Measurements from ENCODE around the gene IFNAR1.
"Not testable (repeated sequence)": the region's sequence is repeated elsewhere in the genome, so short reads cannot be mapped to it uniquely, and the experiment has no call there.

The IFNAR1 gene

DNA sequence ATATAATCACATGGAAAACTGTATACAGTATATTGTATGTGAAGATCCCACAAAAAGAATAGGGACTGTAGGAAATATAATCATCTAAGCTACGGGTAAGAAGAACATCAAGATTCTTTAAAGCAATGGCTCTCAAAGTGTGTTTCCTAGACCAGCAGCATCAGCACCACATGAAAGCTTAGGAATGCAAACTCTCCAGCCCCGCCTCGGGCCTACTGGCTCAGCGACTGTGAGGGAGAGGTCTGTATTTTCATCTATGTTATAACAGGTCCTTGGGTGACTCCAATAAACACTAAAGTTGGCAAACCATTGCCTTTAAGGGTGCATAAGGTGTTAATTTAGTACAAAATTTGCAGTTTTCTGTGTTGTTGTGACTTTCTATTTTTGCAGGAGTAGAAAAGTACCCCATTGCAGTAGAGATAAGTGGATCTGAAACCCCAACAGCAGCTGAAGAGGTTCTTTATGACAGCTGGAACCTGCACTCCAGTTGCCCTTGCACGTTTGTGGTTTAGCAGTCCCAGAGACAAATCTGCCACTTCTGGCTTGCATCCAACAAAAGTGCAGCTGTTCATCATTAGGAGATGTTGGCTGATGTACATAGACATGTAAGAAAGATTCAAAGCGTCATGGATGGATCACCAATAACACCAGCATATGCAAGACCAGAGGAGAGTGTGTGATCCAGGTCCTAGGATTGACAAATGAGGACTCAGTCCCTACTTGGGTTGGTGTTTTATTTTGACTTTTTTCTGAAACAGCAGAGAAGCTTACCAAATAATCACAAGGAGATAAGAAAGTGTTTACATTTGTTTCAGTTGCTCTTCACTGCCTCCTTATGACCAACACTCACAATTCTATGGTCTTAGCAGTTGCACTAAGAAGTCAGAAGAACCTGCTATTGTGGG is 15.9 kb upstream of the IFNAR1 start:
- DNase-seq: peak; percentile 36

DNA sequence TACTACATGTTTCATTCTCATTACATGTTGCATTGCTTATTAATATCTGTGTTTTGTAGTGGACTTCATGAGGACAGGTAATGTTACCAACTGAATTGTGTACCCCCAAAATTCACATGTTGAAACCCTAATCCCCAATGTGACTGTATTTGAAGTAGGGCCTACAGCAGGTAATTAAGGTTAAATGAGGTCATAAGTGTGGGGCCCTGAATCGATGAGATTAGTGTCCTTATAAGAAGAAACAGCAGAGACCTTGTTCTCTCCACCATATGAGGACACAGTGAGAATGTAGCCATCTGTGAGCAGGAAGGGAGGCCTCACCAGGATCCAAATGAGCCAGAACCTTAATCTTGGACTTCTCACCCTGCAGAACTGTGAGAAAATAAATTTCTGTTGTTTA is 15.0 kb upstream of the IFNAR1 start:
- no peak for DNase-seq

DNA sequence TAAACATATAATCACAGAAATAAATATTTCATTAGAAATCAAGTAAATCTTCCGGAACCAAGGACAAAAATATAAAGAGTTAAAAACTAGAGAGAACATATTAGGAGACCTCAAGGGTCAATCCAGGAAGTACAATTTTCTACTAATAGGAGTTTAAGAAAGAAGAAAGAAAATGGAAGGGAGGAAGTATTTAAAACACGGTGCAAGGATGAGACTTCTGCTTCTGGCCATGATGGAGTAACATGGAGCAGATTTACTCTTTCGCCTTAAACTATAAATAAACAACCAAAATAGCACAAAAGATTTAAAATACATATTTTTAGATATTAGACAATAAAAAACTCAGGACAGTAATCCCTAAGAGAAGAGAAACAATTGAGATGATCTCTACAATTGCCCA is 12.6 kb upstream of the IFNAR1 start:
- no peak for DNase-seq

DNA sequence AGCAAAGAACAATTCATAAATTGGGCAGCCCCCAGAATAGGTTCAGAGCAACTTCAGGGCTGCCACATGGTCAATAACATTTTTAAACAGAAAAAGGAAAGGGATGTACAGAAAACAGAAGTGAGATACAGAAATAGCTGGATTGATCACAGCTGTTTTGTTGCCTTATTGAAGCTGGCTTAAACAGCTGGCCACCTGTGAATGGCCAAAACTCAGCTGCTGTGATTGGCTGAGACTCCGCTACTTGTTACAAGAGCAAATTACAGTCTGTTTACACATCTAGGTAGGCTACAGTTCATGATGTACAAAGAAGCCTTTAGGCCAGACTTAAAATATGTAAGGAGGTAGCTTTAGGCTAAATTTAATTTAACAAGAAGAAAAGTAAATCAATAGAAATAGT is 11.6 kb upstream of the IFNAR1 start:
- DNase-seq: no peak

DNA sequence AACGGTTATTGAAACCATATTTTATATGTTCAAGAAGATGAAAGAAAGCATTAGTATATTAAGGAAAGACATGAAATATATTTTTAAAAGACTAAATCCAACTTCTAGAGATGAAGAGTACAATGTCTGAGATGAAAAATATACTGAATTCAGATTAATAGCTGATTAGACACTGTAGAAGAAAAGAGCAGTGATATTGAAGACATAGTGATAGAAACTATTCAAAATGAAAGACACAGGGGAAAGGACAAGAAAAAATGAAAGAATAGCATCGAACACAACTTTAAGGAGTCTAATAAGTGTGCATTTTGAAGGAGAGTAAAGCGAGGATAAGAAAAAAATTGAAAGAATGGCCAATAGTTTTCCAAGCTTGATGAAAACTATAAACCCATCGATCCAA is 11.2 kb upstream of the IFNAR1 start:
- DNase-seq: no peak

DNA sequence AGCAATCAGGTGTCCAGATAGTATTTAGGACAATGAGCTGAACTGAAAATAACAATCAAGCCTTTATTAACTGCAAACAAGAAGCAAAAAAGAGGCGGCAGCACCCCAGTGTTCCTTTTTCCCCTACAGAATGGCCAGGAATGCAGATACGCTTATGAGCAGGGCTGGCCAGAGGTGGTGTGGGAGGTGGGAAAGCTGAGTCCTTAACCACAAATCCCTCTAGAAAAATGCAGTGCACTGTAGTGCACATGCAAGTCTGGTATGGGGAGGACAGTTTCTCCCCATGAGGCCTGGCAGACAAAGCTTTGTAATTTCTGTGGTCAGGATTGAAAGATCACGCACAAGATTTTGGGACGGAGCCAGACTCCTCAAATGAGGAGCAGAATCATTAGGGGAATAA is 10.7 kb upstream of the IFNAR1 start:
- no peak for DNase-seq

DNA sequence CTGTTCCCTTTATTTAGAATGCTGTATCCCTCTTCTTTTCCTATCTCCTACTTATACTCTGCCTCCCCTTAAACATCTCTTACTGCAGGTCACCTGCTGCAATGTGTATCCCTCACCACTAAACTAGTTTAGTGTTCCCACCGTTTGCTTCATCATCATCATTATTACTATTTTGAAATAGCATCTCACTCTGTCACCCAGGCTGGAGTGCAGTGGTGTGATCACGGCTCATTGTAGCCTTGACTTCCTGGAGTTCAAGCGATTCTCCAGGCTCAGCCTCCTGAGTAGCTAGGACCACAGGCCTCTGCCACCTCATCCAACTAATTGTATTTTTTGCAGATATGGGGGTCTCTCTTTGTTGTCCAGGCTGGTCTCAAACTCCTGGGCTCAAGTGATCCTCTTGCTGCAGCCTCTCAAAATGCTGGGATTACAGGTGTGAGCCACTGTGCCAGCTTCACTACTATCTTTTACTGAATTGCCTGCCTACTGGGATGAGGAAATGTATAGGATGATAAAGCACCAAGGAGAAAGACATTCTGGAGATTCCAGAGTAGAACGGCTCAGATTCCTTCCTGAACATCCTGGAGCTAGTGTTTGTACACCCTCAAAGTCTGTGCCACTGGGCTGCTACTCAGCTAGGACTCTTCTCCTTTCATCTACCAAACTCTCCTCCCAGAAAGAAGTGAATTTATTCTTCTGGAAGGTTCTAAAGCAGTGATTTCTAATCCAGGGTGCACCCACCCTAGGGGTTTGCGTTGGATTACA is 8.6 kb upstream of the IFNAR1 start:
- DNase-seq: no peak

DNA sequence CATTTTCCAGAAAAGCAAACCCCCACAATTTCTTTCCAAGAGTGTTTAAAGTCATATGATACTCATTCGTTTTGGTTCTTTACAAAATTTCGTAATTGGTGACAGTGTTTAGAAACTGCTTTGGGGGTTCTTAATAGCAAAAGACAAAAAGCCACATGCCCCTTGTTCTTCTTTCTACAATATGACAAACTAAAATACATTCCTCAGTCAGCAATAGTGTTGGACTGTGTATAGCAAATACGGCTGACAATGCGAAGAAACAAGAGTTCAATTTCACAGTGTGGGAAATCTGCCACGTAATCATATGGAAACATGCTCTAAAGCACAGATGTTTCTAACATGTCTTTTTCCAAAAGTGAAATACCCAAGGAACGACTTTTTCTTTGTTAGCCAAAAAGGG is 7.6 kb upstream of the IFNAR1 start:
- no peak for DNase-seq

DNA sequence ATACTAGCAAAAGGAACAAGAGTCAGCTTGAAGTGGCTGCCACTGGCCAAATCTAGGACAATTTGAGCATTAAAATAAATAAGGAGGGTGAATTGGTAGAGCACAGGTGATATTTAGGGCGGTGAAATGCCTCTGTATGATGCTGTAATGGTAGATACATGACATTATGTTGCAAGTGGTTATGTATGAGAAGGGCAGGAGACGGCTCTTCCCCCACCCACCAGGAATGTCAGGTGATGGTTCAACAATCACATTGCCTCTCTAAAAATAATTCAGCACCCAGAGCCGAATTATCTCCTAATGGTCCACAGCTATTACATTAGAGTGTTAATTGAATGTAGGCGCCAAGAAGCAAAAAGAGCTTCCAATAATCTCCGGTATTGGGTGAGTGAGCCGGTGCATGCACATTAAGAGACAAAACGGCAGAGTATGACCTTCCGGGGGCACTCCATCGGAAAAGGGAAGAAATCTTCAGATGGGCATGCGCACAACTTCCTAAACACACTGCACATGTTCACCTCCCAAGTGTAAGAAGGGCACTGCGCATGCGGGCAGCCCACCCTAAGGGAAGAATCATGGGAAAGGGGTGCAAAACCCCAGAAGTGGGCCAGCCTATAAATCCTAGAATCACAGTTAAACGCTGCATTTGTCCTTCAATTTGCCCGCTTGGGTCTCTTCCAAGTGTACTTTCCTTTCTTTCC is 6.8 kb upstream of the IFNAR1 start:
- DNase-seq: no peak

DNA sequence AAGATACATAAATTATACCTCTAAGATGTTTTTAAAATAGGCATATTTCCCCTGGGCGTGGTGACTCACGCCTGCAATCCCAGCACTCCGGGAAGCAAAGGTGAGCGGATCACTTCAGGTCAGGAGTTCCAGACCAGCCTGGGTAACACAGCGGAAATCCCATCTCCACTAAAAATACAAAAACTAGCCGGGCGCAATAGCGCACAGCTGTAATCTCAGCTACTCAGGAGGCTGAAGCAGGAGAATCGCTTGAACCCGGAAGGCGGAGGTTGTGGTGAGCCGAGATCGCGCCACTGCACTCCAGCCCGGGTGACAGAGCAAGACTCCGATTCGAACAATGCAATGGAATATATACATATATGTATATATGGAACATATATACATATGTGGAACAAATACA is 3.8 kb upstream of the IFNAR1 start:
- peak; percentile 49 for DNase-seq

DNA sequence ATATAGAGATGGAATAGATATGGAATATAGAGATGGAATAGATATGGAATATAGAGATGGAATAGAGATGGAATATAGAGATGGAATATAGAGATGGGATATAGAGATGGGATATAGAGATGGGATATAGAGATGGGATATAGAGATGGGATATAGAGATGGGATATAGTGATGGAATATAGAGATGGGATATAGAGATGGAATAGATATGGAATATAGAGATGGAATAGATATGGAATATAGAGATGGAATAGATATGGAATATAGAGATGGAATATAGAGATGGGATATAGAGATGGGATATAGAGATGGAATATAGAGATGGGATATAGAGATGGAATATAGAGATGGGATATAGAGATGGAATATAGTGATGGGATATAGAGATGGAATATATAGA is 1.2 kb upstream of the IFNAR1 start:
- DNase-seq: not testable (repeated sequence)

DNA sequence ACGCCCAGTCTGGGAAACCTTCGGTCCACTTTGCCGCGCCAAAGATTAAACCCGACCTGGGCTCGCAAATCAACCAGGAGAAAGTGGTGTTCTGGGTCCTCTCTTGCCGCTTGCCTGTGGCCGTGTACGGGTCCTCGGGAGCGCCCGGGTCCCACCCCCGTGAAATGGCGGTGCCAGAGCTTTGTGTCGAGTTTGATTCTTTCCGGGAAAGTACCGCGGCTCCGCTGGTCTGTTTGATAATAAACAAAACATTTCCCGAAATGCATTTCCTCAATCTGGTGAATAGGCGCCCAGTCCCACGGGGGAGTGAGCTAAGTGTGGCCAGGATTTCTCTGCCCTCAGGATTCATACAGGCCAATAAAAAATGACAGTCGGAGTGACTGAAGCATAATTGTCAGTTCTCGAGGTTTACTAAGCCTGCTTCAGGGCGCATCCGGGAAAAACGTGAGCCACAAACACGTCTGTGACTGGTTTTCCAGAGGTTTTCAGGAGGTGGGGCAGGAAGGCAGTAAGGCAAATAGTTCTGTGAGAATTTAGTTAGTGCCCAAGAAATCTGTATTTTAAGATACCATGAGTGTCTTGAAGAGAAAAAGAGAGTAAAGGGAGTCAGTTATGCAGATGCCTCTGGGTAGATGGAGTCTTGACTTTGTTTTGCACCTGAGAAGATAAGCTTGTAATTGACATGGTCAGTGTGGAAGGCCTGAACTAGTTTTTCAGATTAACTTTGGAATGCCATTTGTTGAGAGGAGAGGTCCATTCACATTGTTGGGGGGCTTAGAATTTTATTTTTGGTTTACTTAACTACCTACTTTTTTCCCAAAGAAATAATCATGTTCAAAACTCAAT is 675 bp downstream of the IFNAR1 start:
- peak; percentile 78 for DNase-seq

DNA sequence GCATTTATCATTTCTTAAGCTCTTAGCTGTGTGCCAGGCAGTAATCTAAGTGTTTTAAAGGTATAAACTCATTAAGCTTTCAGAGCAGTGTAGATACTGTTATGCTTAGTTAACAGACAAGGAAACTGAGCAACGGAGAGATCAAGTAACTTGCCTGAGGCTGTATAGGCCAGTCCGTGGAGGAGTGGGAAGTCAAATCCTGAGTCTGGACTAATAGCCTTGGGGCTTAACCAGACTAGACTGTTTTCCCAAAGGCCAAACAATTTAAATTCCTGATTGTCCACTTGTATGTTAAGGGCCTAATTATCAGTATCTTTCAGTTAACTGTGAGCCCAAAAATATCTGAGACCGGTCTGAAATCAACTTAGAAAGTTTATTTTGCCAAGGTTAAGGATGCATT is 2.6 kb downstream of the IFNAR1 start:
- no peak for DNase-seq

DNA sequence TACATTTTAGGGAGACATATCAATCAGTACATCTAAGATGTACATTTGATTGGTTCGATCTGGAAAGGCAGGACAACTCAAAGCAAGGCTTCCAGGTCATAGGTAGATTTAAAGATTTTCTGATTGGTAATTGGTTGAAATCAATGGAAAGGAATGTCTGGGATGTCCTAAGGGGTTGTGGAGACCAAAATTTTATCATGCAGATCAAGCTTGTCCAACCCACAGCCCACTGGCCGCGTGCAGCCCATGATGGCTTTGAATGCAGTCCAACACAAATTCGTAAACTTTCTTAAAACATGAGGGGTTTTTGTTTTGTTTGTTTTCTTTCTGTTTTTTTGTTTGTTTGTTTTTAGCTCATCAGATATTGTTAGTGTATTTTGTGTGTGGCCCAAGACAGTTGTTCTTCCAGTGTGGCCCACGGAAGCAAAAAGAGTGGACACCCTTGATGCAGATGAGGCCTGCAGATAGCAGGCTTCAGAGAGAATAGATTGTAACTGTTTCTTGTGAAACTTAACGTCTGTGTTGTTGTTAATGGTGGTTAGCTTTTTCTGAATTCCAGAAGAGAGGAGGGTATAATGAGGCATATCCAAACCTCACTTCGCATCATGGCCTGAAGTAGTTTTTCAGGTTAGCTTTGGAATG is 3.1 kb downstream of the IFNAR1 start:
- no peak for DNase-seq

DNA sequence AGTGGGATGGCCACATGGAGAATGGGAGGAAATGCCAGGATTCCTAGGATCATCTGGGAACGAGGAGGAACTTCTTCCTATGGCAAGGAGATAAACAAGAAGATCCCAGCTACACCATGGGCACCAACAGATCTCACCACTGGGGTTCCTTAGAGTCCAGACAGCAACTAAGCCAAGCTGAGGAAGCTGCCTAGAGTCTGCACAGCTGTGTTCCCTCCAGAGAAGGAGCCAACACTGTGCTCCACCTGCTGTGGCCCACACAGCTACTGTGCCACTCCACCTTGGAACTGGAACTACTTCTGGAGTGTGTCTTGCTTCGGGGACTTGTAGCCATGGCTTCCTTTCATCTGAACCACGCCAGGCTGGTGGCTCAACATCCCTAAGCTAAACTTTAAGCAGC is 6.0 kb downstream of the IFNAR1 start:
- DNase-seq: no peak

DNA sequence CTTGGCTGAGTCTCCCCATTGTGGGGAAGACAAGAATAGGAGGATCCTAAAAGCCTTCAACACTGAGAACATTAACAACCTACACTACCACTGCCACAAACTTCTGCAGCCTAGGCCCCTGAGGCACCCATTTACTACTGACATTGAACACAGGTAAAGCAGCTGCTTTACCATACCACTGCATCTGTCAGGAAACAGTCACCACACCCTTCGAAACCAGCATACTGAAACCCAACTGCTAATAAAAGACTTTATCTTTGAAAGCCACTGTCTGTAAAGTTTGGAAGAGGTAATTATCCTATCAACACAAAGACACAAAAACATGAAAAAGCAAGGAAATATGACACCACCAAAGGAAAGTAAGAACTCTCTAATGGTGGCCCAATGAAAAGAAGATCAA is 7.4 kb downstream of the IFNAR1 start:
- peak; percentile 4 for DNase-seq

DNA sequence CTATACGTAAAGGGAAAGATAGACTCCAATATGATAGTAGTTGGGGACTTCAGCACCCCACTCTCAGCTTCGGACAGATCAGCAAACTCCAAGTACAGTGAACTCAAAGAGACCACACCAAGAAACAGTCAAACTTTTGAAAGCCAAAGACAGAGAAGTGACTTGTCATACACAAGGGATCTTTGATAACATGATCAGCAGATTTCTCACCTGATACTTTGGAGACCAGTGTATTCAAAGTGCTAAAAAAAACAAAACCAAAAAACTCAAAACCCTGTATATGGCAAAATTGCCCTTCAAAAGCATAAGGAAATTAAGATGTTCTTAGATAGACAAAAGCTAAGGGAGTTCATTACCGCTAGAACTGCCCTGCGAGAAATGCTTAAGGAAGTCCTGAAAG is 9.4 kb downstream of the IFNAR1 start:
- DNase-seq: no peak

DNA sequence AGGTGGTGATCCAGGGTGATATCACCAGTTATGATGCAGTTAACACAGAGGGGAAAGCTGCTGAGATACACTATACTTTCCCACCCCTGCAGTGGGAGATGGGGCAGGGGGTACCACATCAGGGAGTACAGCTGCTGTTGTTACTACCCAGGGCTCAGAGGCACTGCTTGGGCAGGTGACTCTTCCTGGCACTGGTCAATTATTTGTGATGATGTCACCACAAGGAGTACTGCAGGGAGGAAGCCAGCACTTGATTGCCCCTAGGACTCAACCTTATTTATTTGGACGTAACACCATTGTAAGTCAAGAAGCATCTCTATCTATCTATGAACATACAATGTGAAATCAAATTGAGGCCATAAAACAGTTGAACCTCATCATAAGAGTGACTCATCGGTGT is 10.1 kb downstream of the IFNAR1 start:
- no peak for DNase-seq

DNA sequence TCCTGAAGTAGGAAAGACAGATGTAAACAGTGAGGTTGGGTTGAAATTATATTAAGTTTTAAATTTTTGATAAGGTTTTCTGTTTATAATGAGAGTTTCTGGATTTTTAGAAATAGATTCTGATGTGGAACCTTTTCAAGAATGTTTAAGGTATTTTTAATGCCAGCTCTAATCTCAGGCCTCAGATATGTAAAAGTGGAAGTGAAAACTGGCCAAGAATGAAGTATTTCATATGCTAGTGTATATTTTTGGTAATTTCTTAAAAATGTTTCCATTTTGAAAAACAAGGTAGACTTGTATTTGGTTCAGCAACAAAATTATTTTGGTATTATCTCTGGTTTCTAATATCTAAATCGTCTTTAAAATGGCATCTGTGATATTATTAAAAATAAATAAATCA is 14.4 kb downstream of the IFNAR1 start:
- no peak for DNase-seq

DNA sequence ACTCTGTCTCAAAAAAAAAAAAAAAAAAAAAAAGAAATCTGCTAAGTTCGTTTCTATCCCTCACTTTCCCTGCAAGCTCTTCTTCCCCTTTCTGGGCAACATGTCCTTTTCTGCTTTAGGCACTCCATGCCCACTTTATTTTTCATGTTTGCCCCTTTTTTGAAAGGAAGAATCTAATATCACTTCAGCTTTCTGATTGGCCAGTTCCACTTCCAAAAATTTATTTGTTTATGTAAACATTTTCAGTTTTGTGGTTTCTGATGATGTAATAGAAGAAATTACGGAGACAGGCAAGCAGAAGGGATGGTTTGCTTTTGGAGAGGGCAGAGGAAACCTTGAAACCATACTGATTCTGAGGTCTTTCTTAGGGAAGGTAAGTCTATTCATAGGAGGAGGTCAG is 15.1 kb downstream of the IFNAR1 start:
- DNase-seq: no peak

DNA sequence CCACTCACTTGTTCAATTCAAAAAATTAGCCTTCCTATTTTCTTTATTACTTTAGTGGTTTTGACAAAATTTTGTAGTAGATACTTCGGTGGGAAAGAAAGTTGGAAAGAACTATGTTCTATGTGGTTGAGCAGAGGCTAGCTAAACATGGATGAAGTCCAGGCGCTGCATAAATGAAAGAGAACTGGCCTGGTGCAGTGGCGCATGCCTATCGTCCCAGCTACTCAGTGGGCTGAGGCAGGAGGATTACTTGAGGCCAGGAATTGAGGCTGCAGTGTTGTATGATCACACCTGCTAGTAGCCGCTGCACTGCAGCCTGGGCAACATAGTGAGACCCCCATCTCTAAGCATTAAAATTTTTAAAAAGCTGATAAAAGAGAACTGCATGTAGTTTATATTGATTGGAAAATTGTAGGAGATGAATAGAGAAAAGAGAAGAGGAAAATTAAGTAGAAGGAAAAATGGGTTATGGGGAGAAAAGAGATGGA is 21.0 kb downstream of the IFNAR1 start:
- no peak for DNase-seq

DNA sequence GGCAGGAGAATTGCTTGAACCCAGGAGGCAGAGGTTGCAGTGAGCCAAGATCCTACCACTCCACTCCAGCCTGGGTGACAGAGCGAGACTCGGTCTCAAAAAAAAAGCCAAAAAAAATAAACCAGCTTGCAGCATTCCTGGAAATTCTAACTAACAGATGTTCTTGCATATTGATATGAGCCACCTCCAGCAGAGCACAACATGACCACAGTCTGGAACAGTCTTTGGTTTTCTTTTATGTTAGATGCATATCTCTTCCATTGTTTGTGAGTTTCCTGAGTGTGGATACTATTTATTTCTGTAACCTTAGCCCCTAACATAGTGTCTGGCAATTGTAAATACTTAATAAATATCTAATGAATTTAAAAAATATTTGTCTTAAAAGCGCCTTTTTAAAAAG is 23.9 kb downstream of the IFNAR1 start:
- no peak for DNase-seq

All from central memory CD4-positive, alpha-beta T cell (primary cell).